CD4-positive, alpha-beta T cell treated with Interleukin-12 subunit alpha and Interleukin-12 subunit beta, for 1 hour (primary cell): ENCODE results near the gene PPP1CA.
A peak's percentile ranks its signal among the peaks of the same experiment; 100 is the strongest.

Experiments used
- DNase-seq: peaks from one replicate; pipeline ENCODE4 v3.0.0-alpha.2; 2020

PPP1CA gene

GRCh38 chr11:67401495-67402191, at the start of gene PPP1CA:
PPP1CA (minus strand) TSS chr11:67401858; CDS start chr11:67401782, 76 bp downstream.
- peak; percentile 92 for DNase-seq

GRCh38 chr11:67450796-67451657, 49.4 kb upstream of the PPP1CA start:
- no peak for DNase-seq

GRCh38 chr11:67449116-67449844, 47.6 kb upstream of the PPP1CA start:
- no peak for DNase-seq

GRCh38 chr11:67448220-67448609, 46.6 kb upstream of the PPP1CA start:
- no peak for DNase-seq

- DNase-seq, result no peak
Observed at GRCh38 chr11:67445515-67445914, 43.9 kb upstream of the PPP1CA start.

- DNase-seq, result no peak
Observed at GRCh38 chr11:67442504-67443404, 41.1 kb upstream of the PPP1CA start.

- DNase-seq, result peak; percentile 52
Observed at GRCh38 chr11:67441731-67442351, 40.2 kb upstream of the PPP1CA start.

GRCh38 chr11:67441098-67441563, 39.5 kb upstream of the PPP1CA start:
- no peak for DNase-seq

- no peak for DNase-seq
Observed at GRCh38 chr11:67440229-67441097, 38.8 kb upstream of the PPP1CA start.

- DNase-seq, result no peak
Observed at GRCh38 chr11:67439321-67440228, 37.9 kb upstream of the PPP1CA start.

GRCh38 chr11:67438158-67438902, 36.7 kb upstream of the PPP1CA start:
- DNase-seq, result peak; percentile 78

GRCh38 chr11:67437809-67438157, 36.1 kb upstream of the PPP1CA start:
- no peak for DNase-seq

GRCh38 chr11:67437082-67437808, 35.6 kb upstream of the PPP1CA start, which contains the start of gene PTPRCAP:
PTPRCAP (minus strand) TSS chr11:67437682; CDS start chr11:67437619, 63 bp downstream.
- DNase-seq, result peak; percentile 77

GRCh38 chr11:67436459-67437081, 34.9 kb upstream of the PPP1CA start:
- peak; percentile 67 for DNase-seq

GRCh38 chr11:67435727-67436458, 34.2 kb upstream of the PPP1CA start:
- DNase-seq, result no peak

- no peak for DNase-seq
Observed at GRCh38 chr11:67435031-67435726, 33.5 kb upstream of the PPP1CA start.
